Stimulated activated naive CD4-positive, alpha-beta T cell (primary cell): ENCODE results near the gene TAF4B.

Experiments
- DNase-seq, 6 experiments: peaks; one replicate each; lab custom pipeline; 2025; lab: John Stamatoyannopoulos, UW

TAF4B gene

GRCh38 chr18:26383454-26384270 is 157.4 kb downstream of the TAF4B start:
- DNase-seq, result peak in 2 of 6 experiments; percentile 15 to 28

GRCh38 chr18:26386002-26386401 is 159.8 kb downstream of the TAF4B start:
- DNase-seq, result no peak

GRCh38 chr18:26386441-26386840 is 160.2 kb downstream of the TAF4B start:
- no peak for DNase-seq

GRCh38 chr18:26394047-26394654 is 167.9 kb downstream of the TAF4B start:
- DNase-seq, result no peak

GRCh38 chr18:26397019-26397418 is 170.8 kb downstream of the TAF4B start:
- no peak for DNase-seq

- no peak for DNase-seq
Observed at GRCh38 chr18:26403491-26403890, 177.2 kb downstream of the TAF4B start.

GRCh38 chr18:26405190-26405801 is 179.1 kb downstream of the TAF4B start:
- no peak for DNase-seq

GRCh38 chr18:26406324-26406723 is 180.1 kb downstream of the TAF4B start:
- DNase-seq, result no peak

- DNase-seq, result no peak
Observed at GRCh38 chr18:26406854-26407517, 180.7 kb downstream of the TAF4B start.

GRCh38 chr18:26407736-26408601 is 181.7 kb downstream of the TAF4B start:
- DNase-seq, result no peak

- no peak for DNase-seq
Observed at GRCh38 chr18:26409091-26409490, 182.8 kb downstream of the TAF4B start.

GRCh38 chr18:26414901-26415440 is 188.7 kb downstream of the TAF4B start:
- DNase-seq, result no peak

GRCh38 chr18:26415631-26416030 is 189.4 kb downstream of the TAF4B start:
- no peak for DNase-seq

- no peak for DNase-seq
Observed at GRCh38 chr18:26416652-26417150, 190.5 kb downstream of the TAF4B start.

- DNase-seq, result no peak
Observed at GRCh38 chr18:26417190-26417589, 190.9 kb downstream of the TAF4B start.

GRCh38 chr18:26418225-26418624 is 192.0 kb downstream of the TAF4B start:
- DNase-seq, result no peak

- DNase-seq, result no peak
Observed at GRCh38 chr18:26419746-26420145, 193.5 kb downstream of the TAF4B start.

GRCh38 chr18:26421503-26421902 is 195.3 kb downstream of the TAF4B start:
- DNase-seq, result no peak

- DNase-seq, result no peak
Observed at GRCh38 chr18:26421931-26422330, 195.7 kb downstream of the TAF4B start.

GRCh38 chr18:26422472-26423162 is 196.4 kb downstream of the TAF4B start:
- no peak for DNase-seq
